HCT116 (cell line): ENCODE data around the gene ZMYND10.

Experiments
- CTCF ChIP-seq, 3 experiments: fragments of 200-600 bp in 1 of 3; sonication (generic) in 1 of 3; IDR thresholded peaks in 2 of 3; conservative IDR thresholded peaks in 1 of 3; 2 replicates each; pipeline ENCODE4 v1.5.1; 2012 to 2017; ENCODE audit warnings: low read depth in 2 of 3, low read length in 2 of 3, antibody characterized with exemption in 1 of 3, borderline replicate concordance in 1 of 3, control low read depth in 1 of 3, mild to moderate bottlenecking in 1 of 3, mixed read lengths in 1 of 3, mixed run types in 1 of 3, moderate library complexity in 1 of 3; ENCODE audit not compliant: insufficient read depth in 1 of 3
- EZH2 ChIP-seq: fragments of 200-600 bp; sonication (generic); IDR thresholded peaks from 2 replicates; pipeline ENCODE4 v1.6.1; 2017; ENCODE audit warnings: antibody characterized with exemption, mixed run types
- JUND ChIP-seq: IDR thresholded peaks from 2 replicates; pipeline ENCODE4 v1.6.1; 2012
- MAX ChIP-seq: IDR thresholded peaks from 2 replicates; pipeline ENCODE4 v1.6.1; 2012
- POLR2A ChIP-seq: IDR thresholded peaks from 2 replicates; pipeline ENCODE4 v1.7.0; 2011; ENCODE audit warnings: borderline replicate concordance; ENCODE audit not compliant: insufficient read depth, insufficient read length; ENCODE audit errors: extremely low read depth
- SIN3A ChIP-seq: IDR thresholded peaks from 2 replicates; pipeline ENCODE4 v1.6.1; 2012; ENCODE audit warnings: low read depth

- TF ChIP-seq POLR2A: no peak
- TF ChIP-seq CTCF (IDR thresholded peaks at IDR 0.05 in 2 of 3, conservative IDR thresholded peaks at IDR 0.05 in 1 of 3; ENCODE audit: borderline replicate concordance in 1 of 3, insufficient read depth in 1 of 3, low read depth in 2 of 3, low read length in 2 of 3): no peak
- no peak for TF ChIP-seq EZH2
- TF ChIP-seq SIN3A: no peak
- no peak for TF ChIP-seq MAX
- TF ChIP-seq JUND: no peak
These were observed 50.8 kb downstream of the ZMYND10 start for GRCh38 chr3:50294492-50295403.
